Measurements from ENCODE around the gene ZDHHC11B.
"Not testable (repeated sequence)": the region's sequence is repeated elsewhere in the genome, so short reads cannot be mapped to it uniquely, and the experiment has no call there.

Gene ZDHHC11B

DNA sequence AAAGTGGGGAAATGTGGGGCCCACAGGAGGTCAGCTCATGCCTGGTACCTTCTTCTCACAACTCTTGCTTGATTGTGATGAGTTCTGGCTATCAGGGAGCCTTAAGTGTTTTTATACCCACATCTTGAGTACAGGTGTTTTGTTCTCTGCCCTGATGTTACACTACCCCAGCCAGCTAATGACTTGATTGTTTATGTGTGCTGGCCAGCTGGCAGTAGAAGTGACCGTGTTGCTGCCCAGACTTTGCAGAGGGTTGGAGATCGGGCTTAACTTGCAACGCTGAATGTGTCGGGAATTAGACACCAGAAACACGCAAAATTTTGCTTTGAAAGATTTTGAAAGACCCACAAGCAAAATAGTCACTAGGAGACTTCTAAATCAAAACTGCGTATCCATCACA lies 16.9 kb upstream of the ZDHHC11B start:
- Histone ChIP-seq H3K9me3 (ENCODE audit: insufficient read depth, low read length) (no peaks in the 10 kb centered on the region), H3K4me2 (ENCODE audit: low read length) (no peak overlapping the region), H3K4me3 (ENCODE audit: low read length) (no peak overlapping the region), H2AFZ (ENCODE audit: low read depth, low read length) (no peak overlapping the region), H3K27me3 (ENCODE audit: low read depth, low read length) (no peaks in the 10 kb centered on the region), H3K36me3 (replicated peaks; ENCODE audit: low read depth, low read length) (no peaks in the 10 kb centered on the region), H3K9ac (ENCODE audit: low read length) (no peak overlapping the region), H3K27ac (ENCODE audit: low read length) (no peak overlapping the region), H3K4me1 (ENCODE audit: low read length) (no peaks in the 10 kb centered on the region), H4K20me1 (ENCODE audit: insufficient read depth, low read length) (no peaks in the 10 kb centered on the region), H3K79me2 (ENCODE audit: low read length) (no peaks in the 10 kb centered on the region)
- TF ChIP-seq, protein P1, sequence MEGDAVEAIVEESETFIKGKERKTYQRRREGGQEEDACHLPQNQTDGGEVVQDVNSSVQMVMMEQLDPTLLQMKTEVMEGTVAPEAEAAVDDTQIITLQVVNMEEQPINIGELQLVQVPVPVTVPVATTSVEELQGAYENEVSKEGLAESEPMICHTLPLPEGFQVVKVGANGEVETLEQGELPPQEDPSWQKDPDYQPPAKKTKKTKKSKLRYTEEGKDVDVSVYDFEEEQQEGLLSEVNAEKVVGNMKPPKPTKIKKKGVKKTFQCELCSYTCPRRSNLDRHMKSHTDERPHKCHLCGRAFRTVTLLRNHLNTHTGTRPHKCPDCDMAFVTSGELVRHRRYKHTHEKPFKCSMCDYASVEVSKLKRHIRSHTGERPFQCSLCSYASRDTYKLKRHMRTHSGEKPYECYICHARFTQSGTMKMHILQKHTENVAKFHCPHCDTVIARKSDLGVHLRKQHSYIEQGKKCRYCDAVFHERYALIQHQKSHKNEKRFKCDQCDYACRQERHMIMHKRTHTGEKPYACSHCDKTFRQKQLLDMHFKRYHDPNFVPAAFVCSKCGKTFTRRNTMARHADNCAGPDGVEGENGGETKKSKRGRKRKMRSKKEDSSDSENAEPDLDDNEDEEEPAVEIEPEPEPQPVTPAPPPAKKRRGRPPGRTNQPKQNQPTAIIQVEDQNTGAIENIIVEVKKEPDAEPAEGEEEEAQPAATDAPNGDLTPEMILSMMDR (IDR thresholded peaks at IDR 0.05; ENCODE audit: low read depth, low read length) = no peak
- no peak for TF ChIP-seq EZH2phosphoT487 (IDR thresholded peaks at IDR 0.05; ENCODE audit: low read depth)

DNA sequence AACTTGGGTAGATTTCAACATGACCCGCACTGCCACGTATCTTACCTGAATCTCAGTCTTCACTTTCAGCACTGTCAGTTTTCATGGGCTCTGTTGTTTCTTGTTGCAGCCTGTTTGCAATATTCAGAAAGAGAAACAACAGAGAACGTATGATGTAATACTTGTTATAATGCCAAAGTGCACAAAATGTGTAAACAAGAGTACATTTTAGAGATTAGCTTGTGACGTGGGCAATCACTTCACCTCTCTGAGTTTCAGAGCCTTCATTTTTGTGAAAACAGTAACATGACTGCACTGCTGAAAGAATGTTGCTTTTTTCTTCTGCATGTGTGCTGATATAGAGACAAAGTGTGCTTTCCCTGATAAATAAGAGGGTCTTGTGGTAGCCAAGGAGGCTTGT lies 16.5 kb upstream of the ZDHHC11B start:
- not testable (repeated sequence) for H3K27me3 ChIP-seq (ENCODE audit: low read depth, low read length); H3K4me1 ChIP-seq (ENCODE audit: low read length); H3K79me2 ChIP-seq (ENCODE audit: low read length); H3K4me2 ChIP-seq (ENCODE audit: low read length); H3K9ac ChIP-seq (ENCODE audit: low read length); H3K9me3 ChIP-seq (ENCODE audit: insufficient read depth, low read length); H3K4me3 ChIP-seq (ENCODE audit: low read length); H3K27ac ChIP-seq (ENCODE audit: low read length); H2AFZ ChIP-seq (ENCODE audit: low read depth, low read length); H3K36me3 ChIP-seq (replicated peaks; ENCODE audit: low read depth, low read length); H4K20me1 ChIP-seq (ENCODE audit: insufficient read depth, low read length)

DNA sequence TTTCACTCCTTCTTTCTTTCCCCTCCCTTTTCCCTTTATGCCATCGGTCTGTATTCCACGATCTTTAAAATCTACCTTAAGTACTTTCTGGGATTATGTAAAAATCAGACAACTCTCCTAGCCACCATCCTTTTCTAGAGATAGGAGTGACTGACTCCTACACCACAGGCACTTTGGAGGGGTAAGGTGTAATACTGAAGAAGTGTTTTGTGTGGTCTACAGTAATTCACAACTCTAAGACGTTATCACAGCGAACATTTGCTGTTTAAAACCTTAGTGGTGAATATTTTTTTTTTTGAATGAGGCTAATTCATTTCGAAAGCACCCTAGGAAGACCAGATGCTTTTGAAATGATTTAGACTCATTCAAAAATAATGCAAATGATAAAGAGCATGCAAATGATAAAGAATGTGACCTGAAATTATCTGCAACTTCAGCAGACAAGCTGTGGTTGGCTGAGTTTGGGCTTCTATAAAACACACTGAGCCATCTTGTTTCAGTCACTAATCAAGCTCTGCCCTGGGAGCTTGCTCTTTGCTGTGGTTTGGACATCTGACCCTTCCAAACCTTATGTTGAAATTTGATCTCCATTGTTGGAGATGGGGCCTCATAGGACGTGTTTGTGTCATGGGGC lies 14.1 kb upstream of the ZDHHC11B start:
- H3K27me3 ChIP-seq (ENCODE audit: low read depth, low read length); H3K79me2 ChIP-seq (ENCODE audit: low read length); H3K36me3 ChIP-seq (replicated peaks; ENCODE audit: low read depth, low read length); H3K9ac ChIP-seq (ENCODE audit: low read length); H3K9me3 ChIP-seq (ENCODE audit: insufficient read depth, low read length); H3K27ac ChIP-seq (ENCODE audit: low read length); H2AFZ ChIP-seq (ENCODE audit: low read depth, low read length); H3K4me1 ChIP-seq (ENCODE audit: low read length); H3K4me2 ChIP-seq (ENCODE audit: low read length); H4K20me1 ChIP-seq (ENCODE audit: insufficient read depth, low read length); H3K4me3 ChIP-seq (ENCODE audit: low read length): not testable (repeated sequence)

DNA sequence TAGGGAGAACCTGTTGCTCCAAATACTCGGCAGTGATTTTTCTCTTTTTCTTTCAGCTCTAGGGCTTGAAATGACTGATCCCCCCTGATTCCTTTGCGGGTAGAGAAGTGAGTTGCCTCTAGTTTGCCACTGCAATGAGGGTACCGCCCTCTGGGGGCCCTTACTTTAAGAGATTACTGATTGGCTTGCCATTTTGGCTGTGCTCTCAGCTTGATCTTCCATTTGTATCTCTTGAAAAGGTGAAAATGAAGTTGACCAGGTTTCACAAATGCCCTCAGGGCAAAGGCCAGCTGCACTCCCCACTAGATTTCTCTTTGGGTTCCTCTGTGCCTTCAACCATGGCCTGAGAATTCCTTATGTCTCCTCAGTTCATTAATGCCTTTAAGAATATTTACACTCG lies 13.5 kb upstream of the ZDHHC11B start:
- not testable (repeated sequence) for H3K27me3 ChIP-seq (ENCODE audit: low read depth, low read length)

DNA sequence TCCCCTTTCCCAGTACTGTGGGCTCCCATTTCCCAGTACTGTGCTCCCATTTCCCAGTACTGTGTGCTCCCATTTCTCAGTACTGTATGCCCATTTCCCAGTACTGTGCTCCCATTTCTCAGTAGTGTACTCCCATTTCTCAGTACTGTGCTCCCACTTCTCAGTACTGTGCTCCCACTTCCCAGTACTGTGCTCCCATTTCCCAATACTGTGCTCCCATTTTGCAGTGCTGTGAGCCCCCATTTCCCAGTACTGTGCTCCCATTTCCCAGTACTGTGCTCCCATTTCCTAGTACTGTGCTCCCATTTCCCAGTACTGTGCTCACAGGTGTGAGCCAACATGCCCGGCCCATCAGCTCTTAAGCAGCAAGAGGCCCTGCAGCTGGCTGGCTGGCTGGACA lies 11.3 kb upstream of the ZDHHC11B start:
- not testable (repeated sequence) for H3K9ac ChIP-seq (ENCODE audit: low read length); H3K4me2 ChIP-seq (ENCODE audit: low read length); H3K4me3 ChIP-seq (ENCODE audit: low read length); H3K4me1 ChIP-seq (ENCODE audit: low read length); H4K20me1 ChIP-seq (ENCODE audit: insufficient read depth, low read length); H2AFZ ChIP-seq (ENCODE audit: low read depth, low read length); H3K27me3 ChIP-seq (ENCODE audit: low read depth, low read length); H3K36me3 ChIP-seq (replicated peaks; ENCODE audit: low read depth, low read length); H3K9me3 ChIP-seq (ENCODE audit: insufficient read depth, low read length); H3K79me2 ChIP-seq (ENCODE audit: low read length); H3K27ac ChIP-seq (ENCODE audit: low read length)

More for the DNA sequence above, 13.5 kb upstream of the ZDHHC11B start:
- H3K36me3 ChIP-seq (replicated peaks; ENCODE audit: low read depth, low read length); H4K20me1 ChIP-seq (ENCODE audit: insufficient read depth, low read length); H3K27ac ChIP-seq (ENCODE audit: low read length); H3K4me1 ChIP-seq (ENCODE audit: low read length); H2AFZ ChIP-seq (ENCODE audit: low read depth, low read length); H3K4me2 ChIP-seq (ENCODE audit: low read length); H3K9me3 ChIP-seq (ENCODE audit: insufficient read depth, low read length); H3K4me3 ChIP-seq (ENCODE audit: low read length); H3K9ac ChIP-seq (ENCODE audit: low read length); H3K79me2 ChIP-seq (ENCODE audit: low read length): not testable (repeated sequence)

DNA sequence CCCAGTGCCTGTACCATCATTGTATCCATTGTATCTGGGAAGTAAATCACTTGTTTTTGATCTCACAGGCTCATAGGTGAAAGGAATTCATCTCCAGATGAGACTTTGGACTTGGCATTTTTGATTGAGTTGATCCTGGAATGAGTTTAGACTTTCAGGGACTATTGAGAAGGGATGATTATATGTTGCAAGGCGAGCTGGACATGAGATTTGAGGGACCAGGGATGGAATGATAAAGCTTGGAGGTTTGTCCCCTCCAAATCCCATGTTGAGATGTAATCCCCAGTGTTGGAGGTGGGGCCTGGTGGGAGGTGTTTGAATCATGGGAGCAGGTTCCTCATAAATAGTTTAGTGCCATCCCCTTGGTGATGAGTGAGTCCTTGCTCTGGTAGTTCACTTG lies 10.4 kb upstream of the ZDHHC11B start:
- H3K79me2 ChIP-seq (ENCODE audit: low read length); H3K27ac ChIP-seq (ENCODE audit: low read length); H3K9ac ChIP-seq (ENCODE audit: low read length); H3K4me1 ChIP-seq (ENCODE audit: low read length); H3K27me3 ChIP-seq (ENCODE audit: low read depth, low read length); H3K9me3 ChIP-seq (ENCODE audit: insufficient read depth, low read length); H4K20me1 ChIP-seq (ENCODE audit: insufficient read depth, low read length); H3K4me3 ChIP-seq (ENCODE audit: low read length); H3K4me2 ChIP-seq (ENCODE audit: low read length); H3K36me3 ChIP-seq (replicated peaks; ENCODE audit: low read depth, low read length); H2AFZ ChIP-seq (ENCODE audit: low read depth, low read length): not testable (repeated sequence)

DNA sequence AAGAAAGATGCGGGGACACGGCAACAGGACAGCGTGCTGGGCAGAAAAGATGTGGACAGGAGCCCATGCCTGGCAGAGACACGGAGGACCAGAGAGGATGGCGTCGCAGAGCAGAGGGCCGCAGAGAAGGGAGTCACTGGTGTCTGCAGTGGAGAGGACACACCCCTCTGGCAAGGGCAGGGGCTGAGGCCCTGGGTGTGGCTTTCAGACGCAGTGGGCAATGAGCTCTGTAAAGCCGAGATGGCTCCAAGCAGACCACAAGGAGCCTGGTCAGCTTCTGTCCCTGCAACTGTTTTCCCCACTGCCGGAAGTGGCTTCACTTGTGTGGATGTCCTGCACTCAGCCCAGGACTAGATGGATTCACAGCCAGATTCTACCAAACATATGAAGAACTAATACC lies 4.2 kb upstream of the ZDHHC11B start:
- H3K36me3 ChIP-seq (replicated peaks; ENCODE audit: low read depth, low read length); H3K9me3 ChIP-seq (ENCODE audit: insufficient read depth, low read length); H3K27me3 ChIP-seq (ENCODE audit: low read depth, low read length); H2AFZ ChIP-seq (ENCODE audit: low read depth, low read length); H4K20me1 ChIP-seq (ENCODE audit: insufficient read depth, low read length); H3K4me2 ChIP-seq (ENCODE audit: low read length); H3K79me2 ChIP-seq (ENCODE audit: low read length); H3K4me3 ChIP-seq (ENCODE audit: low read length); H3K4me1 ChIP-seq (ENCODE audit: low read length); H3K9ac ChIP-seq (ENCODE audit: low read length); H3K27ac ChIP-seq (ENCODE audit: low read length): not testable (repeated sequence)

DNA sequence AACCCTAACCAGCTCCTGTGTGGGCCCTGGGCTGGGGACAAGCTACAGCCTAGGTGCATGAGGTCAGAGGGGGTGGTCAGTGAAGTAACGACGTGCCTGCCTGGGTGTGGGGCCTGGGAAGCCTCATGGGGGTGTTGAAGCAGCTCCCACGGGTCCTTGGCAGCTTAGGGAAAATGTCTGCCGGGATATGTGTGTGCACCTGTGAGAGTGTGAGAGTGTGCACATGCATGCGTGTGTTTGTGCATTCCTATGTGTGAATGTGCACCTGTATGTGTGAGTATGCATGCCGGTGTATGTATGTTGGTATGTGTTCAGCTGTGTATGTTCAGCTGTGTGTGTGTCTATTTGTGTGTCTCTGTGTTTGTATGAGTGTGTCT lies 3.3 kb upstream of the ZDHHC11B start:
- H3K36me3 ChIP-seq (replicated peaks; ENCODE audit: low read depth, low read length); H3K4me3 ChIP-seq (ENCODE audit: low read length); H3K9ac ChIP-seq (ENCODE audit: low read length); H2AFZ ChIP-seq (ENCODE audit: low read depth, low read length); H3K4me1 ChIP-seq (ENCODE audit: low read length); H3K79me2 ChIP-seq (ENCODE audit: low read length); H3K9me3 ChIP-seq (ENCODE audit: insufficient read depth, low read length); H3K4me2 ChIP-seq (ENCODE audit: low read length); H3K27me3 ChIP-seq (ENCODE audit: low read depth, low read length); H4K20me1 ChIP-seq (ENCODE audit: insufficient read depth, low read length); H3K27ac ChIP-seq (ENCODE audit: low read length): not testable (repeated sequence)

DNA sequence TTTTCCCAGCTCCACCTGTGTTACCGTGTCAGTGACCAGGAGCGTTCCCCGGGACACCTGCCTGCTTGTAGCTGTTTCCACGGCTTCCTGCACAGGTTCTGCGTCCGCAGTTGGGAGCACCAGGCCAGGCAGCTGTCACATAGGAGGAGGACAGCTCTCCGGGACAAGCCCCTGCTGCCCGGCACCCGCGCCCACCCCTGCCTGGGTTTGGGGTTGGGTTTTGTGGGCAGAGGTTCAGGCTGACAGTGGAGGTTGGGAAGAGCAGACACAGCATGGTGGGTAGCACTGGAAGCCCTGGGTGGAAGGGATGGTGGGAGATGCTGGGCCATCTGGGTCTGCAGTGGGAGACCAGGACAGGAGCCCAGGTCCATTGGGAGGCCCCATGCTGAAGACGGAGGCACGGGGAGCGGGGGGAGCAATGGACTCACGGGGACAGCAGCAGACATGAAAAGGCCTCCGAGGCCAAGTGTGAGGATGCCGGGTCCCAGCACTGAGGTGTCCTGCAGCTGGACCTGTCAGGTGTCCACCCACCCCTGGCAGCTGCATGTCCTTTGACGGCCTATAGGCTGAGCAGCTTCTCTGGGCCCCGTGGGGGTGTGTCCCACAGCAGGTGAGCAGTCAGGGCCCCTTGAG lies 2.8 kb upstream of the ZDHHC11B start:
- not testable (repeated sequence) for H3K79me2 ChIP-seq (ENCODE audit: low read length); H3K4me1 ChIP-seq (ENCODE audit: low read length); H3K4me2 ChIP-seq (ENCODE audit: low read length); H3K9ac ChIP-seq (ENCODE audit: low read length); H3K4me3 ChIP-seq (ENCODE audit: low read length); H3K27me3 ChIP-seq (ENCODE audit: low read depth, low read length); H3K27ac ChIP-seq (ENCODE audit: low read length); H4K20me1 ChIP-seq (ENCODE audit: insufficient read depth, low read length); H3K9me3 ChIP-seq (ENCODE audit: insufficient read depth, low read length); H2AFZ ChIP-seq (ENCODE audit: low read depth, low read length); H3K36me3 ChIP-seq (replicated peaks; ENCODE audit: low read depth, low read length)

Data from OCI-LY3 (cell line).